ENCODE measurements around the gene CENPA. TPM values are rescaled to one million over a fixed set of nuclear protein-coding genes. Genes with fewer than 3 reads are reported as not detected.
"Not testable (repeated sequence)": the region's sequence is repeated elsewhere in the genome, so short reads cannot be mapped to it uniquely, and the experiment has no call there.

The CENPA gene
- total RNA-seq, 2 experiments from 2014 or later: 53.0 to 55.1 TPM

DNA sequence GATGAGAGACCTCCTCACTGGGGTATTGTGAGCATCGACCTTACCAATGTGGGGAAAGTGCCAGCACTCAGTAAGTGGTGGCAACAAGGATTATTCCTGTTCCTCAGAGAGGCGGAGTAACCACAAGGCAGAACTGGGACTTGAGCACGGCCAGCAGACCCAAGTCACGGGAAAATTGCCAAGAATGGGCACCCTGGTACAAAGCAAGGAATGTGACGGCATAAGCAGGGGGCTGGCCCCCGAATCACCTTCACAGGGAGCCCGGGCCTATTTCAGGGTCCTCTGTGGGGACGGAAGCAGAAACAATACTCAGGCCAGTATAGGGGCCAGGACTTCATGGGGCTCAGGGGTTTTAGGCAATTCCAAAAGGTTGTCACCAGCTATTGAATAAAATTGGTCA lies 25.4 kb downstream of the CENPA start:
- H3K9me3 Mint-ChIP-seq: no peaks in the 10 kb centered on the region
- ChIA-PET CTCF (no interaction called here), POLR2A (no interaction called here)
- peaks cover 15% of the 10 kb centered on the region for H3K4me1 Mint-ChIP-seq
- H3K4me3 Mint-ChIP-seq: no peak overlapping the region
- DNase-seq: no peak
- no peaks in the 10 kb centered on the region for H3K36me3 Mint-ChIP-seq (ENCODE audit: low read depth)
- no peak overlapping the region for H3K27ac Mint-ChIP-seq
- peaks cover 3% of the 10 kb centered on the region for H3K27me3 Mint-ChIP-seq

DNA sequence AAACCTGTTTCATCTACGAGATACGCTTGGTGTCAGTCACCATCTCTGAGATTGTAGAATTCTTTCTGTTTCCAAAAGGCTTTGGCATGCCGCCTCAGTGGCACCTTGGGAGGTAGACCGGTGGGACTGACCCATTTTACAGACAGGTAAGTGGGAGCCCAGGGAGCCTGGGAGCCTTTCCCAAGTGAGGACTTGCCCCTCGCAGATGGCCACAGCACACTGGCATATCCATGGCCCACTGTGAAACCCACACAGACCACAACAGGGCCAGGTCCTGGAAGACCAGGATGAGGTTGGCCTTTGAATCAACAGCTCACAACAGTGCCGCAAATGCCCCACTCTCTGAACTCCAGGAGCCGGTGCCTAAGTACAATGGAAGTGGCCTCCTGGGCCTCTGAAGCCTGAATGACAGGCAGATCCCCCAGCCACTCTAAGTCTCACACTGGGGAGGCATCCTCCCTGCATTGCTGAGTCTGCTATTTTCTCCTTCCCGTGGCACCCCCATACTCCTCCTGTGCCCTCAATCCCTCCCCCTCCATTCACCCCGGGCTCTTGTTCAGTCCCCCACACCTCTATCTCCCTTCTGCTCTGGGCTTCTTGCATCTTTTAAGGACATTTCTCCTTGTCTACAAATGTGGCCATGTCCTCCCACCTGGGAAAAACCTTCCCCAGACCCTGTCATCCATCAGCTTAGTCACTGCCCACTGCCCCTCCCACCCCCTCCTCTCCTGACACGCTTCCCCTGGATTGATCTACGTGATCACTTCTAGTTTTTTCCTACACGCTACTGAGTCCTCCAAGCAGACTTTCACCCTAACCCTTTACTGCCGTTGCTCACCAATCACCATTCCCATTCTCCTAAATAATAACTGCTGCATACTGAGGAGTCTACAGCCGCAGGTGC lies 26.2 kb downstream of the CENPA start:
- Mint-ChIP-seq H3K4me3 (no peak overlapping the region), H3K4me1 (peaks cover 15% of the 10 kb centered on the region), H3K9me3 (no peaks in the 10 kb centered on the region), H3K27me3 (peaks cover 3% of the 10 kb centered on the region), H3K27ac (peak overlapping the region; percentile 4), H3K36me3 (ENCODE audit: low read depth) (no peaks in the 10 kb centered on the region)
- no peak for DNase-seq
- CTCF ChIA-PET: no interaction called here
- POLR2A ChIA-PET: no interaction called here

DNA sequence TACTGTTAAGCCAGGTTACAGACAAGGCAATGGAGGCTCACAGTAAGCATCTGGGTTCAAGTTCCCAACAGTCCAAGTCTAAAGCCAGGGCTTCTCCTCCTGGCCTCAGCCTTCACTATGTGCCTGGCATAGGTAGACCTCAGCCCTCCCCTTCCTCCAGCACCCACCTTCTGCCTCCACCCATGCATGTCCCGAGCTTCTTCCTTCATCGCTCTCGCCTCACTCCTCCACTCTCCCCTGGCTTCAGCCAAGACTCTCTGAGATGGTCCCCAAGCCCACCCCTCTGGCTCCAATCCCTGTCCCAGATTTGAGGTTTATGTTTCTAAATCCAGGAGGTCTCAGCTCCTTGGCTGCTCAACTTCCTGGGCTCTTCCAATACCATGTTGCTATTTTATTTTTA lies 26.9 kb downstream of the CENPA start:
- Mint-ChIP-seq H3K27ac (peak overlapping the region; percentile 4), H3K27me3 (peaks cover 3% of the 10 kb centered on the region), H3K36me3 (ENCODE audit: low read depth) (no peaks in the 10 kb centered on the region), H3K4me1 (peaks cover 15% of the 10 kb centered on the region), H3K4me3 (no peak overlapping the region), H3K9me3 (no peaks in the 10 kb centered on the region)
- CTCF ChIA-PET: no interaction called here
- POLR2A ChIA-PET: no interaction called here
- no peak for DNase-seq

DNA sequence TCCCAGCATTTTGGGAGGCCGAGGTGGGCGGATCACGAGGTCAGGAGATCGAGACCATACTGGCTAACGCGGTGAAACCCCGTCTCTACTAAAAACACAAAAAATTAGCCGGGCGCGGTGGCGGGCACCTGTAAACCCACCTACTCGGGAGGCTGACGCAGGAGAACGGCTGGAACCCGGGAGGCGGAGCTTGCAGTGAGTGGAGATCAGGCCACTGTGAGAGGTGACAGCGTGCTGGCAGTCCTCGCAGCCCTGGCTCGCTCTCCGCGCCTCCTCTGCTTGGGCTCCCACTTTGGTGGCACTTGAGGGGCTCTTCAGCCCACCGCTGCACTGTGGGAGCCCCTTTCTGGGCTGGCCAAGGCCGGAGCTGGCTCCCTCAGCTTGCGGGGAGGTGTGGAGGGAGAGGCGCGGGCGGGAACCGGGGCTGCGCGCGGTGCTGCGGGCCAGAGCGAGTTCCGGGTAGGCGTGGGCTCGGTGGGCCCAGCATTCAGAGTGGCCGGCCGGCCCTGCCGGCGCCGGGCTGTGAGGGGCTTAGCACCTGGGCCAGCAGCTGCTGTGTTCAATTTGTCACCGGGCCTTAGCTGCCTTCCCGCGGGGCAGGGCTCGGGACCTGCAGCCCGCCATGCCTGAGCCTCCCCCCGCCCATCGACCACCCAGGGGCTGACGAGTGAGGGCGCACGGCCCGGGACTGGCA lies 28.4 kb downstream of the CENPA start:
- POLR2A ChIA-PET: not testable (repeated sequence)

DNA sequence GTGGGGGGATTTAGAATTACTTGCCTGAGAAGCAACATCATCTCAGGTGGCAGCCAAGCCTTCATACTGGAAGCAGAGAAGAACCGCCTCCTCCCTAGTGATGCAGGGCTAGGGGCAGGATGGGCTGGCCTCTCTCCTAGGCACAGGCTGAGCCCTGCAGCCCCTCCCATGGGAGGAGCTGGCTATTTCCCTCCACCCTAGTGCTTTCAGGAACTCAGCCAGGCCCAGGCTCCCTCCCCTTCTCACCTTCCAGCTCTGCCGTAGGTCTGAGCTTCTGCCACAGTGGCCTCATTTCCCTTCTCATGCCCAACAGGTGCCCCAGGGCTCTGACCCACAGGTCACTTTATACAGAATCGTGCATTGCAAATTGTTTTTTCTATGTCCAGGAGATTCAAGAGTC lies 31.0 kb downstream of the CENPA start:
- no peak overlapping the region for H3K4me3 Mint-ChIP-seq
- no peak overlapping the region for H3K27ac Mint-ChIP-seq
- ChIA-PET POLR2A (no interaction called here), CTCF (interaction anchor here (0.6 to 1.8 kb wide), 2 partner anchors 14 to 455 kb away, joined by 3 to 5 read pairs; no protein-coding TSS in a partner anchor)
- H3K4me1 Mint-ChIP-seq: peaks cover 3% of the 10 kb centered on the region
- H3K36me3 Mint-ChIP-seq (ENCODE audit: low read depth): no peaks in the 10 kb centered on the region
- DNase-seq: no peak
- H3K9me3 Mint-ChIP-seq: peaks cover 2% of the 10 kb centered on the region
- peaks cover 7% of the 10 kb centered on the region for H3K27me3 Mint-ChIP-seq

More for the DNA sequence above, 28.4 kb downstream of the CENPA start:
- H3K27ac Mint-ChIP-seq; H3K4me1 Mint-ChIP-seq; H3K36me3 Mint-ChIP-seq (ENCODE audit: low read depth); CTCF ChIA-PET; H3K27me3 Mint-ChIP-seq; DNase-seq; H3K4me3 Mint-ChIP-seq; H3K9me3 Mint-ChIP-seq: not testable (repeated sequence)

DNA sequence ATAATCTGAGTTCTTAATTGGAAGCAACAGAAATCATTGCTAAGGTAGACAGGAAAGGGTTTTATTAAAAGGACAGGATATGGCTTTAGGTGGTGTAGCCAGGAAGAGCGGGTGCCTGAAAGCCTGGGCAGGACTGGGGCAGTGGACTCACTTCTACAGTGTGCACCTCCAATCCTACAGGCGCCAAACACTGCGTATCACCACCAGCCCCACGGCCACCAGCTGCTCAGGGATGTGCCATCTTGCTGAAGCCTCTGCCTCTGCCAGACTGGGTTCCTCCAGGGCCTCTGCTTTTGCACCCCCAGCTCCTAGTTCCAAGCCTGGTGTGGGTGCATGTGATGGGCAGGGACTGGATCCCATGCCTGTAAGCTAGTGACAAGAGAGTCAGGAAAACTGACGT lies 32.4 kb downstream of the CENPA start:
- H3K4me1 Mint-ChIP-seq: peaks cover 3% of the 10 kb centered on the region
- no peak overlapping the region for H3K4me3 Mint-ChIP-seq
- peaks cover 2% of the 10 kb centered on the region for H3K9me3 Mint-ChIP-seq
- POLR2A ChIA-PET: no interaction called here
- no peak for DNase-seq
- H3K36me3 Mint-ChIP-seq (ENCODE audit: low read depth): no peaks in the 10 kb centered on the region
- peaks cover 7% of the 10 kb centered on the region for H3K27me3 Mint-ChIP-seq
- no peak overlapping the region for H3K27ac Mint-ChIP-seq
- CTCF ChIA-PET: no interaction called here

DNA sequence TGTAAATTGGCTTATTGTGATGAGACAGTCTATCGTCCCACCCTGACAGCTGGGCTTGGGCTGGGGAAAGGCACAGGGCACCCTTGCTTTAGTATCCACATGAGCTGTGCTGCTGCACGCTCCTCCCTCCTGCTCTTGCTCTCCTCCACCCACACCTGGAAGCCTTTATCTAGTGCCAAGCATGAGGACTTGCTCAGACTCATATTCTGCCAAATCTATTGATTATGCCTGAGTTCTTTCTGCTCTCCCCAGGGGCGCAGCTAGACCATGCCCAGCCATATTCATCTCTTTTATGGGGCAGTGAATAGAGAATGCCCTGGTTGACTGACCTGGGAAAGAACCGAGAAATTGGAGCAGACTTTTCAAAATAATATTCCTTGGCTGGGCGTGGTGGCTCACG lies 33.1 kb downstream of the CENPA start:
- Mint-ChIP-seq H3K4me1 (peaks cover 3% of the 10 kb centered on the region), H3K4me3 (no peak overlapping the region), H3K9me3 (peaks cover 2% of the 10 kb centered on the region), H3K36me3 (ENCODE audit: low read depth) (no peaks in the 10 kb centered on the region), H3K27me3 (peaks cover 7% of the 10 kb centered on the region), H3K27ac (no peak overlapping the region)
- CTCF ChIA-PET: no interaction called here
- no peak for DNase-seq
- POLR2A ChIA-PET: no interaction called here

DNA sequence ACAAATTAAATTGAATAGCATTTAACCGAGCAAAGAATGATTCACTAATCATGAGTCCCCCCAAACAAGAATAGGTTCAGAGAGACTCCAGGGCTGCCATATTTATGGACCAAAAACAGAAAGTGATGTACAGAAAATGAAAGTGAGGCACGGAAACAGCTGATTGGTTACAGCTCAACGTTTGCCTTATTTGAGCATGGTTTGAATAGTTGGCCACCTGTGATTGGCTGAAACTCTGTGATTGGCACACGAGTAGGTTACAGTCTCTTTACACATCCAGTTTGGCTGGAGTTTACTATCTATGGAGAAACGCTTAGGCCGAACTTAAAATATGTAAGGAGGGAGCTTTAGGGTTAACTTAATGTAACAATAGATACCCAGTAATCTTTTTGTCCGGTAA lies 35.1 kb downstream of the CENPA start:
- DNase-seq: no peak
- peaks cover 4% of the 10 kb centered on the region for H3K27me3 Mint-ChIP-seq
- H3K9me3 Mint-ChIP-seq: peaks cover 2% of the 10 kb centered on the region
- ChIA-PET CTCF (no interaction called here), POLR2A (no interaction called here)
- H3K4me3 Mint-ChIP-seq: no peak overlapping the region
- no peaks in the 10 kb centered on the region for H3K4me1 Mint-ChIP-seq
- H3K36me3 Mint-ChIP-seq (ENCODE audit: low read depth): no peaks in the 10 kb centered on the region
- no peak overlapping the region for H3K27ac Mint-ChIP-seq

DNA sequence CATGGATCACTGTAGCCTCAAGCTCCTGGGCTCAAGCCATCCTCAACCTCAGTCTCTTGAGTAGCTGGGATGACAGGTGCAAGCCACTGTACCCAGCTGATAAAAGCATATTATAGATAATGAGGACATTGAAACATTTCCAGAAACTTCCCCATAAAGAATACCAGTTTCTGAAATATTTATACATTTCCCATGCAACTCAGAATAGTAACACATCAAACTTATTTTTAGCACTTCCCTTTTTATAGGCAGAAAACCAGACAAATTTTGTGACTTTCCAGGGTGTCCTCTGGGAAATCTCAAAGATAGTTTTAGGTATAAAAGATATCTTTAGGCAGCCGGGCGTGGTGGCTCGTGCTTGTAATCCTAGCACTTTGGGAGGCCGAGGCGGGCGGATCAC lies 37.0 kb downstream of the CENPA start:
- H3K4me1 Mint-ChIP-seq: no peaks in the 10 kb centered on the region
- peaks cover 4% of the 10 kb centered on the region for H3K27me3 Mint-ChIP-seq
- H3K9me3 Mint-ChIP-seq: peaks cover 2% of the 10 kb centered on the region
- no peak overlapping the region for H3K4me3 Mint-ChIP-seq
- H3K27ac Mint-ChIP-seq: no peak overlapping the region
- CTCF ChIA-PET: interaction anchor here (1.0 kb wide), 1 partner anchor 24 kb away, joined by 3 read pairs; no protein-coding TSS in a partner anchor
- H3K36me3 Mint-ChIP-seq (ENCODE audit: low read depth): no peaks in the 10 kb centered on the region
- POLR2A ChIA-PET: no interaction called here
- no peak for DNase-seq

DNA sequence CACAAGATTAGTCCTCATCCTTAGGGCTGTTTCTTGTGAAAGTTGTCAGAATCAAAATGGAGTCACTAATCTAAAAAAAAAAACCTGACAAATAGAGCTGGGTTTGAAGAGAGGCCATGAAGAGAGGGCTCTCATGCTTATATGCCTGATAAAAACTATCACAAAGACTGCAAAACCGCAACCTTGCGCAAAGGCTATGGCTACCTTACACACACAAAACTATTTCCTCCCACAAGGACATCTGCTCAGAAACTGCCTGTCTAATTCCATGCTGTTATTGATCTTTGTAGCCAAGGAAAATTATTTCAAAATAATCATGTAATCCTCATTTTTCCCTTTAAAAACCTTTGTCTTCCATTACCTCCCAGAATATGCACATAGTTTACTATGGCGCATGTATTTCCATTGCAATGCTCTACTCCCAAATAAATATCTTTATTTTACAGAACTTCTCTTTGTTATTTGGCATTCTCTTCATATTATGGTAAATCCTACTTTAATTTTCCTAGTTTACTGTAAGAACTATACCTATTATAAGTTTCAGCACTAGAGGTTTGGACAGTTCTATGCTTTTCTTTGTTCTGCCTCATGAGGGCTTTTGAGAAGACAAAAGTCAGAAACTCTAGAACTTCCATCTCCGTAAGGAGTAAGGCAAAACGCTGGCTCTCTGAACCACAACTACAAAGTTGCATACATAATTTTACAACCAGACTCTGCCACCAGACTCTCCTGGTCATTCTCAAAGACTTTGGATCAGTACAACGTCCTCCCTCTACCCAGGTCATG lies 52.5 kb downstream of the CENPA start:
- ChIA-PET POLR2A (no interaction called here), CTCF (no interaction called here)
- H3K27ac Mint-ChIP-seq: no peak overlapping the region
- H3K9me3 Mint-ChIP-seq: no peaks in the 10 kb centered on the region
- H3K27me3 Mint-ChIP-seq: peaks cover 50% of the 10 kb centered on the region
- DNase-seq: no peak
- no peaks in the 10 kb centered on the region for H3K4me1 Mint-ChIP-seq
- no peak overlapping the region for H3K4me3 Mint-ChIP-seq
- H3K36me3 Mint-ChIP-seq (ENCODE audit: low read depth): no peaks in the 10 kb centered on the region

DNA sequence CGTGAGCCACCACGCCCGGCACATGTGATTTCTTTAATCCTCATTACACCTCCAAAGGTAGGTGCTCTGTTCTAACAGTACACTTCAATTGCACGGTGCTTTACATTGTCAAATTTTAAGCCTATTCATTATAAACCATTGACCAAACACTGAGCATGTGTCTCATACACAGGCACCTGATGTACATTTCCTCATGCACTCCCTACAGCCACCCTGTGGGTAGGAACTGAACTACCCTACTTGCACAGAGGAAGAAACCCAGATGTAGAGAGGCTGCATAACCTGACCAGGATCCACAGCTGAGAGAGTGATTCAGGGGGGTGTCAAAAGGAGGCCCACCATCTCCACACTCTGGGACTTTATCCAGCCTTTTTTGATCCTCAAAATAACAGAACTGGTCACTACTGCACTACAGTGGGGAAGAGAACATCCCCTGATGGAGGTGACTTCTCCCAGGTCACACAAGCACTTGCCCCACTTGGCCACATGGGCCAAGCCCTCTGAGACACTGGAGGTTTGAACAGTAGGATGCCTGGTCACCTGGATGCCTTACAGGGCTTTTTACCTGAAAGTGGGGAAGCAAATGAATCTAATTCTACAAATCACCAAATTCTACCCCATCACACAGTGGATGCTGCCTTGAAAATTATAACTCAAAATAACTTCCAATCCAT lies 55.2 kb downstream of the CENPA start:
- Mint-ChIP-seq H3K9me3 (no peaks in the 10 kb centered on the region), H3K27me3 (peaks cover 54% of the 10 kb centered on the region), H3K27ac (no peak overlapping the region), H3K36me3 (ENCODE audit: low read depth) (no peaks in the 10 kb centered on the region), H3K4me1 (no peaks in the 10 kb centered on the region), H3K4me3 (no peak overlapping the region)
- ChIA-PET CTCF (interaction anchor here (0.7 kb wide), 1 partner anchor 101 kb away, joined by 3 read pairs; no protein-coding TSS in a partner anchor), POLR2A (no interaction called here)
- DNase-seq: no peak

DNA sequence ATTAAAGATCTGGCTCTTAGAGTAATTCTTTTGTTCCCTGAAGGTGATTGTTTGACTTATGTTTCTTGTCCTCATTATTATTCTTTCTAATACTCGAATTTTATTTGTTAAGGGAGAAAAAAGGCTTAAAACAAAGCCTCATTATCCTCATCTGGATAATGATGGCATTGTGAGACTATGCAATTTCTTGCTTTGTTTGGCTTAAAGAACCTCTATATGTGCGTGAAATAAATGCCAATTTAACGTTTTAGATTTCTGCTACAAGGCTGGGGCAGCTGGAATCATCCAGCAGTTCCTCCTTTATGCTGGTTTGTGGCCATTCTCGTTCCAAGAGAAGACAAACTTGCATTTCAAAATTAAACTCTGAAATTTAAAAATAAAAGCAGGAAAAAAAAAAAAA lies 57.2 kb downstream of the CENPA start:
- H3K4me3 Mint-ChIP-seq: no peak overlapping the region
- H3K27me3 Mint-ChIP-seq: peaks cover 54% of the 10 kb centered on the region

More for the DNA sequence above, 57.2 kb downstream of the CENPA start:
- H3K4me1 Mint-ChIP-seq: peaks cover 8% of the 10 kb centered on the region
- POLR2A ChIA-PET: no interaction called here
- CTCF ChIA-PET: interaction anchor here (0.6 to 1.2 kb wide), 3 partner anchors 39 to 306 kb away, joined by 3 read pairs; no protein-coding TSS in a partner anchor
- H3K9me3 Mint-ChIP-seq: no peaks in the 10 kb centered on the region
- no peaks in the 10 kb centered on the region for H3K36me3 Mint-ChIP-seq (ENCODE audit: low read depth)
- H3K27ac Mint-ChIP-seq: no peak overlapping the region
- DNase-seq: no peak

All from activated CD4-positive, alpha-beta T cell treated with anti-CD3 and anti-CD28 coated beads, Interleukin-2, amount 10 ng/mL, durations not matched to agents 7 days and 5 days (primary cell).